ENCODE results near the gene EPN2.

DNA sequence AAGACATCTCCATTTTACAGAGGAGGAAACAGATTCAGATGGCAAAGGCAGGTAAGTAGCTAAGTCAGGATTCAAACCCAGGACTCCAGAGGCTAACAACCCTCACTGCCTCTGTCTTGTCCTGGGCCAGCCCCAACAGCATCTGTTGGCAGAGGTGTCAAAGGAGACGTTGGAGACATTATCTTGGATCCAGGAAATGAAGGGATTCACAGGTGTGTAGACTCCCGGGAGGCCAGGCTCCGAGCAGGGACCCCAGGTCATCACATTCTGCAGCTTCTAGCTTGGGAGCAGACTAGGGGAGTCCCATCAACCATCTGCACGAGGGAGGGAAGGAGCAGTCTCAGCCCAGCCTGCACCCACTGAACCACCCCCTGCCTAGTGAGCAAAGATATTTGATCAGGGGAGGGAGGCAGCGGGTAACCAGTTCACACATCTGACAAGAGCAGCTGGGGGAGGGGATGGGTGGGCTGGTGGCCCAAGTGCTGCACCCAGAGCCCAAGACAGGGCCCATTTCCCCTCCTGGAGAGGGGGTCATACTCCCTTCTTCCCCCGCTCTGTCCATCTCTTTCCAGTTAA, 126.4 kb downstream of the EPN2 start:
- TF ChIP-seq GABPA (IDR thresholded peaks at IDR 0.05 in 1 of 2, conservative IDR thresholded peaks at IDR 0.05 in 1 of 2) (no peak), CTCF (IDR thresholded peaks at IDR 0.05; ENCODE audit: low read depth, low read length, missing input control) (no peak)

Data from liver (tissue), 3 donors.